Osteocyte (in vitro differentiated cells): ENCODE measurements around the gene NRIP2. TPM values are rescaled to one million over a fixed set of nuclear protein-coding genes. Genes with fewer than 3 reads are reported as not detected.

Experiments used
- DNase-seq: peaks from one replicate; pipeline ENCODE4 v3.0.0; 2021; ENCODE audit warnings: mixed read lengths; ENCODE audit not compliant: unreplicated experiment; ENCODE audit errors: extremely low spot score
- H3K27ac Mint-ChIP-seq: one replicate; pipeline ENCODE4 v1.8.0; 2021; ENCODE audit warnings: mild to moderate bottlenecking, mixed read lengths; ENCODE audit not compliant: unreplicated experiment
- H3K27me3 Mint-ChIP-seq: one replicate; pipeline ENCODE4 v1.8.0; 2021; ENCODE audit warnings: mixed read lengths; ENCODE audit not compliant: unreplicated experiment
- H3K36me3 Mint-ChIP-seq: one replicate; pipeline ENCODE4 v1.8.0; 2021; ENCODE audit warnings: mixed read lengths; ENCODE audit not compliant: unreplicated experiment
- H3K4me1 Mint-ChIP-seq: one replicate; pipeline ENCODE4 v1.8.0; 2021; ENCODE audit warnings: mixed read lengths; ENCODE audit not compliant: unreplicated experiment
- H3K4me3 Mint-ChIP-seq: one replicate; pipeline ENCODE4 v1.8.0; 2021; ENCODE audit warnings: mild to moderate bottlenecking, moderate library complexity, mixed read lengths; ENCODE audit not compliant: unreplicated experiment
- H3K9me3 Mint-ChIP-seq: one replicate; pipeline ENCODE4 v1.8.0; 2021; ENCODE audit warnings: mixed read lengths; ENCODE audit not compliant: unreplicated experiment
- CTCF ChIP-seq: fragments of 200-600 bp; sonication (generic); IDR thresholded peaks from 2 replicates; pipeline ENCODE4 v1.5.0; 2021; ENCODE audit warnings: antibody characterized with exemption, mild to moderate bottlenecking, moderate library complexity
- total RNA-seq: library from RNA; stranded (reverse); gene quantifications from 2 replicates; pipeline ENCODE4 v1.2.1, GENCODE V29; 2021

Gene NRIP2
- total RNA-seq, 1 donor from 2014 or later: not detected

- H3K27me3 Mint-ChIP-seq: no peaks in the 10 kb centered on the region
- TF ChIP-seq CTCF: no peak
- H3K36me3 Mint-ChIP-seq: peaks cover 13% of the 10 kb centered on the region
- peaks cover 34% of the 10 kb centered on the region for H3K4me1 Mint-ChIP-seq
- no peaks in the 10 kb centered on the region for H3K9me3 Mint-ChIP-seq
- H3K27ac Mint-ChIP-seq: no peak overlapping the region
- no peak overlapping the region for H3K4me3 Mint-ChIP-seq
- DNase-seq: no peak
These were observed 28.1 kb downstream of the NRIP2 start for GRCh38 chr12:2806700-2807099.

- H3K27ac Mint-ChIP-seq: peak overlapping the region; percentile 86
- no peak overlapping the region for H3K4me3 Mint-ChIP-seq
- no peaks in the 10 kb centered on the region for H3K9me3 Mint-ChIP-seq
- peaks cover 30% of the 10 kb centered on the region for H3K4me1 Mint-ChIP-seq
- no peaks in the 10 kb centered on the region for H3K27me3 Mint-ChIP-seq
- no peak for DNase-seq
- H3K36me3 Mint-ChIP-seq: peaks cover 24% of the 10 kb centered on the region
- no peak for TF ChIP-seq CTCF
These were observed 29.7 kb downstream of the NRIP2 start for GRCh38 chr12:2805143-2805520.

- peak; percentile 89 for DNase-seq
- H3K36me3 Mint-ChIP-seq: peaks cover 30% of the 10 kb centered on the region
- peak overlapping the region; percentile 86 for H3K27ac Mint-ChIP-seq
- no peaks in the 10 kb centered on the region for H3K9me3 Mint-ChIP-seq
- peaks cover 30% of the 10 kb centered on the region for H3K4me1 Mint-ChIP-seq
- no peaks in the 10 kb centered on the region for H3K27me3 Mint-ChIP-seq
- no peak overlapping the region for H3K4me3 Mint-ChIP-seq
- TF ChIP-seq CTCF: no peak
These were observed 30.3 kb downstream of the NRIP2 start for GRCh38 chr12:2804393-2805142.

GRCh38 chr12:2803635-2804392 is 31.0 kb downstream of the NRIP2 start:
- Mint-ChIP-seq H3K27ac (peak overlapping the region; percentile 86), H3K4me1 (peaks cover 30% of the 10 kb centered on the region), H3K9me3 (no peaks in the 10 kb centered on the region), H3K27me3 (no peaks in the 10 kb centered on the region), H3K36me3 (peaks cover 37% of the 10 kb centered on the region), H3K4me3 (no peak overlapping the region)
- no peak for TF ChIP-seq CTCF
- DNase-seq: no peak
